Measurements from ENCODE around the gene ADCY9.

GRCh38 chr16:4062212-4062802 lies 53.9 kb downstream of the ADCY9 start:
- TF ChIP-seq, protein P1, sequence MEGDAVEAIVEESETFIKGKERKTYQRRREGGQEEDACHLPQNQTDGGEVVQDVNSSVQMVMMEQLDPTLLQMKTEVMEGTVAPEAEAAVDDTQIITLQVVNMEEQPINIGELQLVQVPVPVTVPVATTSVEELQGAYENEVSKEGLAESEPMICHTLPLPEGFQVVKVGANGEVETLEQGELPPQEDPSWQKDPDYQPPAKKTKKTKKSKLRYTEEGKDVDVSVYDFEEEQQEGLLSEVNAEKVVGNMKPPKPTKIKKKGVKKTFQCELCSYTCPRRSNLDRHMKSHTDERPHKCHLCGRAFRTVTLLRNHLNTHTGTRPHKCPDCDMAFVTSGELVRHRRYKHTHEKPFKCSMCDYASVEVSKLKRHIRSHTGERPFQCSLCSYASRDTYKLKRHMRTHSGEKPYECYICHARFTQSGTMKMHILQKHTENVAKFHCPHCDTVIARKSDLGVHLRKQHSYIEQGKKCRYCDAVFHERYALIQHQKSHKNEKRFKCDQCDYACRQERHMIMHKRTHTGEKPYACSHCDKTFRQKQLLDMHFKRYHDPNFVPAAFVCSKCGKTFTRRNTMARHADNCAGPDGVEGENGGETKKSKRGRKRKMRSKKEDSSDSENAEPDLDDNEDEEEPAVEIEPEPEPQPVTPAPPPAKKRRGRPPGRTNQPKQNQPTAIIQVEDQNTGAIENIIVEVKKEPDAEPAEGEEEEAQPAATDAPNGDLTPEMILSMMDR (conservative IDR thresholded peaks at IDR 0.05; ENCODE audit: low read depth in 2 of 2) = no peak
- no peak for TF ChIP-seq EZH2 (IDR thresholded peaks at IDR 0.05; ENCODE audit: low read depth, unreplicated experiment)
- no peak for TF ChIP-seq CREB1 (CRISPR knock-in tag; IDR thresholded peaks at IDR 0.05; ENCODE audit: low read depth)

Measured in GM23338 (cell line).